GM21737 (cell line): ENCODE results near the gene H2BK1.

Experiments used
- ATAC-seq: cut with Tn5 transposase; IDR thresholded peaks from one replicate; pipeline ENCODE4 v1.9.1; 2021; ENCODE audit warnings: mild to moderate bottlenecking, moderate library complexity; ENCODE audit not compliant: unreplicated experiment

Gene H2BK1

DNA sequence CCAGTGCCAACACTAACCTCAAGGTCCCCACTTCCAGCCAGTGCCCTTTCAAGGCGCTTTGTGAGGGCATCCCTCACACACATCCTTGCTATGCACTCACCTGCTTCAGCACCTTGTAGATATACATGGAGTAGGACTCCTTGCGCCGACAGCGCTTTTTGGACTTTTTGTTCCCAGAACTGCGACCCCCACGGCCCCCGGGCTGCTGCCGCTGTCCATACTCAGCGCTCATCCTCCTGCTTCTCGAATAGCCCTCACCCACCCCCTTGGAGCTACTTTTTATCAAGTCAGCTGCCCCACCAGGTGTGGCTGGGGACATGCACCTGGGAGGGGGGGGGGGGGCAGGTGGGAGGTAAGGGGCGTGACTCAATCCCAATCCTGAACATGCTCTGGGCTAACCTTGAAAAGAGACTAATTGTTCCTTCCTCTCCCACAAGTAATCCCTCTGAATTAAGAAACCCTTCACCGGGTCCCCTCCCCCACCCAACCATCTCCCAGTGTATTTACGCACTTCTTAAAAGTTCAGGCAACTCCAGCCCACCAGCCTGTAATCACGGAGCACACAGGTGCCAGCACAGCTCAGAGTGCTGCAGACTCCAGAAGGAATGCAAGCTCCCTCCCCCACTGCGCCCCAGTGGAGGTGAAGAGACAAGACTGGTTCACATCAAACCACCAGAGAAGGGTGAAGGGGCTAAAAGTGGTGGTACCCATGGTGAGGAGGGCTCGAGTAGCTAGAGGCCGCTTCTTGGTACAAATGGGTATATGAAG, at the start of gene H2BK1:
H2BK1 (minus strand) TSS at position 402 of the 768 bp plus-strand sequence; CDS start at position 232, 170 bp downstream.
- no peak for ATAC-seq

- ATAC-seq: no peak
Observed at GRCh38 chr7:151257990-151258389, 47.7 kb upstream of the H2BK1 start.

- no peak for ATAC-seq
Observed at GRCh38 chr7:151256410-151257045, 46.2 kb upstream of the H2BK1 start.

DNA sequence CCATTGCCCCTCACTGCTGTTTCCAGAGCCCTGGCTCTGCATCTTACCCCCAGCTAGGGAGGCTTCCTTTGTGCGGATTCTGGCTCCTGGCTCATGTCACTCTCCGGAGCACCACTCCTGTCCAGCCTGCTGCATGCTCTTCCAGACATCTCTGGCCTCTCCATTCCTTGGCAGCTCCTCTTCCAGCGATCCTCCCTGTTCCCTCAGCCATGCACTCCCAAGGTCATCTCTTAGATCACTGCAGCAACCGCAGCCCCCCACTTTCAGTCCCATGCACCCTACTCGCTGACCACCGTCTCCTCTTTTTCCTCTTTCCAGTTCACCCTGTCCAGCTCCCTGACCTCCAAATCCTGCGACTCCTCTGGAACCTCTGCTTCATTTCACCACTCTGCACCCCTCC, 45.1 kb upstream of the H2BK1 start:
- ATAC-seq: no peak

DNA sequence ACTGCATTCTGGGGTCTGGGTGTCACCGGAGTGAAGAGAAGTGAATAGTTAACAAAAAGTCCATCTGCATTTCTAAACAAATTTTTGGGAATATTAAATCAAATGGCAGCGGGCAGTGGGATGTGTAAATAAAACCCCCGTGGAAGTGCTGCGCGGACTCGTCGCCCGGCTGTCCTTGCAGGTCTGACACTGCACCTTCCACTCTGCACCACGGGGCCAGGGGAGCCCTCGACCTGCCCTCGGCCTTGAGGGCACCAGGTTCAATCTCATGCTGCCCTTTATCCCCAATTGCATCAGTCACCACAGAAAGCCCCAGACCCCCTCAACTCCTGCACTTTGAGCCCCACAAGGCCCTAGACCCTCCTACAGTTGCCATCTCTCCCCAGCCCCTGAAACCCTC, 44.6 kb upstream of the H2BK1 start:
- ATAC-seq: no peak

GRCh38 chr7:151254316-151254715, 44.0 kb upstream of the H2BK1 start:
- no peak for ATAC-seq

- no peak for ATAC-seq
Observed at GRCh38 chr7:151252961-151253711, 42.8 kb upstream of the H2BK1 start.

DNA sequence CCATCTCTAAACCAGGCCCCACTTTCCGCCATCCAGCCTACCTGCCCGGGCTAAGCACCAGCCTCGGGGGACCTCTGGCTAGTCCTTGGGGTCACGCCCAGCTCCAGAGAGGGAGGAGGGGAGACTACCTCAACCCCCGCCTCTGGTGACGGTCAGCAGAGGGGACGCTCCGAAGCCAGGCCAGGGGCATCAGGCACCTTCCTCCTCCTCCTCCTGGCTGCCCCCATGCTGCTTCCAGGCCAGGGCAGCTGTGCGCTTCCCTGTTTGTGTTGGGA, 42.2 kb upstream of the H2BK1 start:
- no peak for ATAC-seq

DNA sequence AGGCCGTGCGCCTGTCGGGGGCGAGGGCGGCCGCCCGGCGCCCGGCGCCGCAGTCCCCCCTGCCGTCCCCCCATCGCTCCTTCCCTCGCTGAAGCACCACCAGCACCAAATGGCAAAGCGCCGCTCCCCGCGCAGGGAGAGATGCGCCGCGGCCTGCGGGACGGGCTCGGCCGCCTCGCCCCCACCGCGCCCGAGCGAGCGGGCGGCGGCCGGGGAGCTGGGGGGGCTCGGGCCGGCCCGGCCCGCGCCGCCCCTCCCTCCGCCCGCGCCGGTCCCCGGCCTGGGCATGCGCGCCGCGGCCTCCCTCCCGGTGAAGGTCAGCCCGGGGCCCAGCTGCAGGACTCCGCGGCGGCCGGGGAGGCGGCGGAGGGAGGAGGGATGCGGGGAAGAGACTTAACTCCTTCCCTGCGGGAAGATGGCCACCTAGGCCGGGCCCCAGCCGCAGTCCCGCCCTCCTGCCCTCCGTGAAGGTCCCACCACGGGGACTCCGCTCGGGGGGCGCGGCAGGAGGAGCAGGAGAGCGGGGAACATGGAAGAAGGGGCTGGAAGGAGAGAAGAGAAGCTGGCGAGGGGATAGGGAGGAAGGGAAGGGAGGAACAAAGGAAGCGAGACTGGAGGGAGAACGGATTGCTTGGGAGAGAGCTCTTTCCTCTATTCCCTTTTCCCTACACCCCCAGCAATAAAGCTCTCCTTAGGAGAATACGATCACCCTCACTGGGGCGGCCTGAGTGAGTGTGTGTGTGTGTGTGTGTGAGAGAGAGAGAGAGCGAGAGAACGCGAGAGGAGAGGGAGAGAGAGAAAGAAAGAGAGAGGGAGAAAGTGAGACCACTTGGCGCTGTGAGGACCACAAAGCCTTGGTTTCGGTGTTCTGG, 41.6 kb upstream of the H2BK1 start:
- no peak for ATAC-seq

DNA sequence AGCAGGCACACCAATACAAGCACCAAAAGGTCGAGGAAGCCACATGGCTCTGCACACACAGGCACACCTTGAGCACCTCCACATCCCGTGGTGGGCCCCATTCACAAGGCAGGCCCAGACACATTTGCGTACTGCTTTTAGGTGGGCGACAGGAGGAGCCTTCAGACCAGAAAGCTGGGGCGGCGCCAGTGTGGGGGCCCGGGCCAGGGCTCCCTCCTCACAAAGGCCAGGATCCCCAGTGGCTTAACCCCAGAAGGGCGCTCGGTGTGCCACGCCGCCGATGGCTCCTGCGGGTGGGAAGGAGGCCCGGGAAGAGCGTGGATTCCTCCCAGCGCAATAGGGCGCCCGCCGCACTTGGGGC, 41.0 kb upstream of the H2BK1 start:
- ATAC-seq: no peak

GRCh38 chr7:151250181-151251132, 40.2 kb upstream of the H2BK1 start:
- ATAC-seq: no peak

GRCh38 chr7:151249732-151250072, 39.4 kb upstream of the H2BK1 start:
- ATAC-seq: no peak

DNA sequence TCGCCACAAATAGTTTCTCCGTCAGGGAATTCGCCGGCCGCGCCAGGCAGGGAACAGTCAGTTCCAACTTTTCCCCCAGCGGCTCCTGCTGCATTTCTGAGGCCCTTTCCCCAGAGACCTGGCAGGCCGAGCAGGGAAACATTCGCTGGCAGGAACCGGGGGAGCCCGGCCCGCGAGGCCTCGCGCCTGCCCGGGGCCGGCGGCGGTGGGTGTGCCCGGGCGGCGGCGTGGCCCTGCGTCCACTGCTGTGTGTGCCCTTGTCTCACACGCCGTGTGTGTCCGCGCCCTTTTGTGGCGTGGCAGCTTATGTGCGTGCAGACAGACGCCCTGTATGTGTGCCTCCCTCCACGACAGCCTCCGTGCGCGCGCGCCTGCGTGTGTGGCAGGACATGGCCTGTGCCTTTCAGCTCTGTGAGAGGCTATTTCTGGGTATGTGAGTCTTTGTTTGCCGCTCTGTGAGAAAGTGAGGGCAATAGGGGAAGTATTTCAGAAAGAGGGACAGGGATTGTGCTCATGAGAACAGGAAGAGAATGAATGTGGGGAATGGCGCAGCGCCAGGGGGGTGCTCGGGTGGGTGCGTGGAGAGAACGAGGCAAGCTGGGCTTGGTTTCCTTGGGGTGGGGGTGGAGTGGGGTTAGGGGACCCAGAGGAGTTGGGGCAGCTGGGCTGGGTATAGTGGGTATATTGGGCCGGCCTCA, 38.9 kb upstream of the H2BK1 start:
- no peak for ATAC-seq

GRCh38 chr7:151248346-151249033, 38.2 kb upstream of the H2BK1 start, which contains the start of gene SMARCD3:
TSS of gene SMARCD3 (minus strand) at chr7:151248694. CDS start at chr7:151248562, 132 bp downstream.
- no peak for ATAC-seq

GRCh38 chr7:151247611-151248345, 37.5 kb upstream of the H2BK1 start:
- ATAC-seq: no peak

DNA sequence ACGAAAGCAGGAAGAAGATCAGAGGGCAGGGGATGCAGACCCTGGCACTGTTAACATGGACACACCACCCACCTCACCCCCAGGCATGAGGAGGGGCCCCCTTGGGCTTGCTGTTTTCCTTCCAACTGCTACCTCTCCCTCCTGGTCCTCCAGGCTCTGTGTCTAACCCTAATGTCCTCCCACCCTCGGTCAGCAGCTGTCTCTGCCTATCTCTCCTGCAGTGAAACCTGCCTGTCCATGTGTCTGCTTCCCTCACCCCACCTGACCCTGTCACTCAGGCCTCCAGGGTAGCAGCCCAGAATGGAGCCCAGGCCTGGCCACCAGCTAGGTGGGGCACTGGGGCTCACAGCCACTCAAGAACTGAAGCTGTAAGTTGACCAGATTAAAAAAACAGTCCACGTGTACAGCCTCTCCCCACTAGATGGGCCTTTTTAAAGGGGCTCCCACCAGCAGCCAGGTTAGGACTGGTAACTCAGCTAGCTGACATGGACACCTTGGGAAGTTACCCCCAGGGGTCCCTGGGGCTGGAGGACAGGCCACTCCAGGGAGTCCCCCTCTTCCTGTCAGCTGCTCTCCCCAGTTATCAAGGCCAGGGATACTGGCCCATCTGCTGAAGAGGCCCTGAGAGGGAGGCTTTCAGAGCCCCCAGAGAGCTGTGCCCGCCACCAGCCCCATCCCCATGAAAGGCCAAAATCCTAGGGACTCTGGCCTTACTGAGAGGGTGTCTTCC, 36.7 kb upstream of the H2BK1 start:
- ATAC-seq: no peak

DNA sequence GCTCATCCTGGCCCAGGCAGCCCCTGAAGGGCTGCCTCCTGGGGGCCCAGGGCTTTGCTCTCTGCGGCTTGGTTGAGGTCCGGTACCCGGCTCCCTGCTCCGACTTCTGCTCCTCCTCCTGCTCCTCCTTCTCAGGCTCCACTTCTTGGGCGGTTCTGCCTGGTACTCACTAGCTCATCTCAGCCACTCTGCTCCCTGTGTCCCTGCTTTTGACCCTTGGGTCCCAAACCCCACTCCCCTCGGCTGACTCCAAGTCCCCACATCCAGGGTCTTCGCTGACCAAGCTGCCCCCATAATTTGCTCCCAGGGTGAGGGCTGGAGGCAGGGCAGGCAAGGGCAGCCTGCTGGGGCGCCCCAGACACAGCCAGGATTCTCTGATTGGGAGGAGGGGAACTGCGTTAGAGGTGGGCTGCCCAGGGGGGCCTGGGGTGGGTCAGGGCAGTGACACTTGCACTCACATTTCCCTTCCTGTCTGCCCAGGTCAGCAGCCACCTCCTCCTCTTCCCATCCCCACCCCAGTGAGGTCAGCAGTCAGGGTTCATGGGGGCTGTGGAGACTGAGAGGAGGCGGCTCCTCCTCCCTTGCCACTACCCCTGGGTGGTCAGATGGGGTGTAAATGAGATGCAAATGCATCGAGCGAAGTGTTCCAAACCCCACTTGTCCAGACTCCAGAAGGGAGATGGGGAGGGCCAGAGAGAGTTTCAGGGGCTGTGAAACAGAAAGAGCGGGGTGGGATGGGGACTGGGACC, 36.0 kb upstream of the H2BK1 start:
- ATAC-seq: no peak
